Breast epithelium (tissue), 3 donors: ENCODE measurements around the gene TTLL13.
"Not testable (repeated sequence)": the region's sequence is repeated elsewhere in the genome, so short reads cannot be mapped to it uniquely, and the experiment has no call there.

Experiments
- CTCF ChIP-seq, 3 donors: fragments of 450-650 bp; IDR thresholded peaks; one replicate each; pipeline ENCODE4 v1.5.1; 2016 to 2017; ENCODE audit warnings: antibody characterized with exemption in 3 of 3, mild to moderate bottlenecking in 3 of 3, moderate library complexity in 3 of 3
- POLR2A ChIP-seq: fragments of 450-650 bp; IDR thresholded peaks from one replicate; pipeline ENCODE4 v1.6.1; 2016; ENCODE audit warnings: antibody characterized with exemption, mild to moderate bottlenecking, moderate library complexity

GRCh38 chr15:90305355-90305754, 56.0 kb downstream of the TTLL13 start:
- not testable (repeated sequence) for TF ChIP-seq CTCF (IDR thresholded peaks at IDR 0.05); POLR2A
